Trophoblast cell (in vitro differentiated cells and primary cell): ENCODE data around the gene KRT14.

Source experiments
- DNase-seq, 2 donors: peaks; one replicate each; pipeline ENCODE4 v3.0.0-alpha.2; 2016
- H2AFZ ChIP-seq: 2 replicates; pipeline ENCODE4 v1.6.1; 2013; ENCODE audit warnings: low read length, moderate library complexity, mild to moderate bottlenecking; ENCODE audit not compliant: insufficient read depth, poor library complexity
- H2AK5ac ChIP-seq: 2 replicates; pipeline ENCODE4 v1.6.1; 2013; ENCODE audit warnings: mild to moderate bottlenecking, low read length
- H2BK120ac ChIP-seq: 2 replicates; pipeline ENCODE4 v1.6.1; 2013; ENCODE audit warnings: low read length, mild to moderate bottlenecking, moderate library complexity; ENCODE audit not compliant: insufficient read depth, poor library complexity
- H2BK12ac ChIP-seq: 2 replicates; pipeline ENCODE4 v1.6.1; 2013; ENCODE audit warnings: mild to moderate bottlenecking, low read length, moderate library complexity
- H2BK5ac ChIP-seq: 2 replicates; pipeline ENCODE4 v1.6.1; 2013; ENCODE audit warnings: low read length, low read depth, moderate library complexity, mild to moderate bottlenecking; ENCODE audit not compliant: poor library complexity
- H3K14ac ChIP-seq: 2 replicates; pipeline ENCODE4 v1.6.1; 2013; ENCODE audit warnings: mild to moderate bottlenecking, low read length
- H3K18ac ChIP-seq: 2 replicates; pipeline ENCODE4 v1.6.1; 2013; ENCODE audit warnings: mild to moderate bottlenecking, low read length
- H3K23ac ChIP-seq: 2 replicates; pipeline ENCODE4 v1.6.1; 2013; ENCODE audit warnings: low read length
- H3K27ac ChIP-seq: 2 replicates; pipeline ENCODE4 v1.5.1; 2013; ENCODE audit warnings: low read depth, mild to moderate bottlenecking, inconsistent platforms, low read length, moderate library complexity
- H3K27me3 ChIP-seq: 2 replicates; pipeline ENCODE4 v1.6.1; 2013; ENCODE audit warnings: inconsistent platforms, mild to moderate bottlenecking, low read length, moderate library complexity; ENCODE audit not compliant: insufficient read depth
- H3K36me3 ChIP-seq, 2 experiments: 1 replicate in 1 of 2; 2 replicates in 1 of 2; pipeline ENCODE4 v1.6.1; 2013; ENCODE audit warnings: low read length in 2 of 2, mild to moderate bottlenecking in 2 of 2, moderate library complexity in 1 of 2; ENCODE audit not compliant: insufficient read depth in 2 of 2, control insufficient read depth in 1 of 2
- H3K4ac ChIP-seq: 2 replicates; pipeline ENCODE4 v1.6.1; 2013; ENCODE audit warnings: low read depth, mild to moderate bottlenecking, low read length, moderate library complexity
- H3K4me1 ChIP-seq, 2 experiments: 1 replicate in 1 of 2; 2 replicates in 1 of 2; pipeline ENCODE4 v1.6.1; 2013; ENCODE audit warnings: low read length in 2 of 2, mild to moderate bottlenecking in 2 of 2, moderate library complexity in 1 of 2; ENCODE audit not compliant: insufficient read depth in 2 of 2, control insufficient read depth in 1 of 2
- H3K4me2 ChIP-seq: 2 replicates; pipeline ENCODE4 v1.6.1; 2013; ENCODE audit warnings: inconsistent platforms, mild to moderate bottlenecking, low read length, moderate library complexity
- H3K4me3 ChIP-seq: 2 replicates; pipeline ENCODE4 v1.5.1; 2013; ENCODE audit warnings: mild to moderate bottlenecking, low read depth, low read length, inconsistent platforms
- H3K79me1 ChIP-seq: one replicate; pipeline ENCODE4 v1.6.1; 2013; ENCODE audit warnings: low read length
- H3K79me2 ChIP-seq: 2 replicates; pipeline ENCODE4 v1.6.1; 2013; ENCODE audit warnings: low read length, mild to moderate bottlenecking; ENCODE audit not compliant: control insufficient read depth, insufficient read depth, poor library complexity
- H3K9ac ChIP-seq: 2 replicates; pipeline ENCODE4 v1.6.1; 2013; ENCODE audit warnings: mild to moderate bottlenecking, low read length
- H3K9me3 ChIP-seq: 2 replicates; pipeline ENCODE4 v1.6.1; 2013; ENCODE audit warnings: low read depth, mild to moderate bottlenecking, control low read depth, inconsistent platforms, low read length; ENCODE audit not compliant: insufficient read depth
- H4K12ac ChIP-seq: 2 replicates; pipeline ENCODE4 v1.6.1; 2013; ENCODE audit warnings: low read depth, mild to moderate bottlenecking, low read length, moderate library complexity
- H4K8ac ChIP-seq: 2 replicates; pipeline ENCODE4 v1.6.1; 2013; ENCODE audit warnings: low read depth, mild to moderate bottlenecking, low read length, moderate library complexity
- H4K91ac ChIP-seq: one replicate; pipeline ENCODE4 v1.6.1; 2013; ENCODE audit warnings: low read depth, mild to moderate bottlenecking, low read length, moderate library complexity
- WGBS: extraction: QIAGEN DNeasy Blood & Tissue Kit; methylation state at CpG from one replicate; pipeline ENCODE4 v1.1.7; 2013; ENCODE audit warnings: missing lambda C conversion rate; ENCODE audit not compliant: insufficient read length, insufficient coverage; ENCODE audit errors: extremely low coverage; 5-methylcytosine and 5-hydroxymethylcytosine counted together

The KRT14 gene

GRCh38 chr17:41551365-41551764, 35.3 kb downstream of the KRT14 start:
- no peak overlapping the region for H3K27ac ChIP-seq
- peaks cover 20 to 23% of the 10 kb centered on the region in 2 experiments for H3K4me1 ChIP-seq
- H3K36me3 ChIP-seq: no peaks in the 10 kb centered on the region
- no peak overlapping the region for H2AFZ ChIP-seq
- no peak overlapping the region for H3K4me2 ChIP-seq
- no peak overlapping the region for H2BK12ac ChIP-seq
- WGBS: no CpG with 5 or more reads among the region's 5 CpGs
- no peaks in the 10 kb centered on the region for H3K27me3 ChIP-seq
- H3K79me1 ChIP-seq: peaks cover 11% of the 10 kb centered on the region
- H3K9me3 ChIP-seq: no peaks in the 10 kb centered on the region
- H4K91ac ChIP-seq: no peak overlapping the region
- H3K18ac ChIP-seq: no peak overlapping the region
- H3K14ac ChIP-seq: no peak overlapping the region
- no peak overlapping the region for H3K9ac ChIP-seq
- H4K12ac ChIP-seq: no peak overlapping the region
- no peak overlapping the region for H3K4me3 ChIP-seq
- H3K79me2 ChIP-seq: peaks cover 4% of the 10 kb centered on the region
- DNase-seq: no peak
- H3K23ac ChIP-seq: no peak overlapping the region
- no peak overlapping the region for H3K4ac ChIP-seq
- no peak overlapping the region for H4K8ac ChIP-seq
- no peak overlapping the region for H2BK120ac ChIP-seq
- no peak overlapping the region for H2BK5ac ChIP-seq
- H2AK5ac ChIP-seq: no peak overlapping the region

GRCh38 chr17:41549596-41550039, 37.1 kb downstream of the KRT14 start:
- no CpG with 5 or more reads among the region's 8 CpGs for WGBS
- no peak overlapping the region for H2AK5ac ChIP-seq
- H3K14ac ChIP-seq: no peak overlapping the region
- H2AFZ ChIP-seq: no peak overlapping the region
- H4K12ac ChIP-seq: no peak overlapping the region
- H2BK12ac ChIP-seq: no peak overlapping the region
- no peaks in the 10 kb centered on the region for H3K27me3 ChIP-seq
- DNase-seq: no peak
- no peaks in the 10 kb centered on the region for H3K9me3 ChIP-seq
- no peak overlapping the region for H3K23ac ChIP-seq
- peaks cover 15 to 19% of the 10 kb centered on the region in 2 experiments for H3K4me1 ChIP-seq
- H3K9ac ChIP-seq: no peak overlapping the region
- no peak overlapping the region for H4K8ac ChIP-seq
- H4K91ac ChIP-seq: no peak overlapping the region
- no peak overlapping the region for H2BK120ac ChIP-seq
- H3K27ac ChIP-seq: no peak overlapping the region
- no peak overlapping the region for H3K18ac ChIP-seq
- no peaks in the 10 kb centered on the region for H3K36me3 ChIP-seq
- H3K4me3 ChIP-seq: no peak overlapping the region
- peak overlapping the region; percentile 1 for H2BK5ac ChIP-seq
- no peak overlapping the region for H3K4me2 ChIP-seq
- peaks cover 11% of the 10 kb centered on the region for H3K79me1 ChIP-seq
- no peak overlapping the region for H3K4ac ChIP-seq
- peaks cover 4% of the 10 kb centered on the region for H3K79me2 ChIP-seq

DNA sequence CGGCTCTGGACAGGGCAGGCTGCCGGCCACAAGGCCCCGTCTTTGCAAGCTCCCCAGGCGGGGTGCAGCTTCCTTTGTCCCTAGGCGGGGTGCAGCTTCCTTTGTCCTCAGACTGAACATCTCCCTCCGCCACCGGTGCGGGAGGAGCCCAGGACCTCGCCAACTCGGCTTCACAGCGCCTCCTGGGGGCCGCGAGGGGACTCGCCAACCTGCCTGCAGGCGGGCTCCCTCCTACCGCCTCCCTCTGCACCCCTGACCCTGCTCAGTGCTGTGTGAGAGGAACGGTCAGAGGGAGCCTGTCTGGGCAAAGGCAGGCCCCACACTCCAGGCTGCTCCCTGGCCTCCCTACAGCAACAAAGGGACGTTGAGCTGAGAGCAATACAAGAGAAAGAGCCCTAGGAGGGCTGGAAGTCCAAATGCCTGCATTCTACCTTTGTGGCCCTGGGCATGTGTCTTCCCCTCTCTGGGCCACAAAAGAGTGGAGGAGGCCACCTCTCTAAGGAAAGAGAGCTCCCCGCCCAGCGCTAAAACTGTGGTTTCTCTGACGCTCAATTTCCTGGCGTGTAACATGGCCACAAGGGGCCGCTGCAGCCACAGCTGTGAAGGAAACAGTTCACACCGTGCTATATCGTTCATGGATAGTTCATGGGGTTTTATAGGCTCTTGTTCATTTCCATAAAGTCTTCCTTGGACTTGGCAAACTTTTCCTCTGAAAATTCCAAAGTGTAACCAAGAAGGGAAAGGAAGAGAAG, 37.7 kb downstream of the KRT14 start:
- H2BK120ac ChIP-seq: peak overlapping the region; percentile 93
- peak overlapping the region; percentile 83 for H2BK5ac ChIP-seq
- H3K23ac ChIP-seq: no peak overlapping the region
- H3K27me3 ChIP-seq: no peaks in the 10 kb centered on the region
- H2BK12ac ChIP-seq: peak overlapping the region; percentile 85
- peak overlapping the region; percentile 75 for H3K27ac ChIP-seq
- peak overlapping the region; percentile 88 for H4K12ac ChIP-seq
- H3K4ac ChIP-seq: peak overlapping the region; percentile 71
- peak overlapping the region; percentile 92 for H2AFZ ChIP-seq
- no CpG with 5 or more reads among the region's 25 CpGs for WGBS
- H3K36me3 ChIP-seq: no peaks in the 10 kb centered on the region
- peaks cover 4% of the 10 kb centered on the region for H3K79me2 ChIP-seq
- H3K4me3 ChIP-seq: no peak overlapping the region
- H2AK5ac ChIP-seq: peak overlapping the region; percentile 26
- H3K79me1 ChIP-seq: peaks cover 11% of the 10 kb centered on the region
- H3K14ac ChIP-seq: peak overlapping the region; percentile 81
- H3K4me1 ChIP-seq: peaks cover 16 to 19% of the 10 kb centered on the region in 2 experiments
- no peaks in the 10 kb centered on the region for H3K9me3 ChIP-seq
- H3K9ac ChIP-seq: no peak overlapping the region
- H3K4me2 ChIP-seq: peak overlapping the region; percentile 51
- peak; percentile 89 to 99 for DNase-seq
- peak overlapping the region; percentile 94 for H4K91ac ChIP-seq
- H3K18ac ChIP-seq: peak overlapping the region; percentile 62
- H4K8ac ChIP-seq: peak overlapping the region; percentile 89

DNA sequence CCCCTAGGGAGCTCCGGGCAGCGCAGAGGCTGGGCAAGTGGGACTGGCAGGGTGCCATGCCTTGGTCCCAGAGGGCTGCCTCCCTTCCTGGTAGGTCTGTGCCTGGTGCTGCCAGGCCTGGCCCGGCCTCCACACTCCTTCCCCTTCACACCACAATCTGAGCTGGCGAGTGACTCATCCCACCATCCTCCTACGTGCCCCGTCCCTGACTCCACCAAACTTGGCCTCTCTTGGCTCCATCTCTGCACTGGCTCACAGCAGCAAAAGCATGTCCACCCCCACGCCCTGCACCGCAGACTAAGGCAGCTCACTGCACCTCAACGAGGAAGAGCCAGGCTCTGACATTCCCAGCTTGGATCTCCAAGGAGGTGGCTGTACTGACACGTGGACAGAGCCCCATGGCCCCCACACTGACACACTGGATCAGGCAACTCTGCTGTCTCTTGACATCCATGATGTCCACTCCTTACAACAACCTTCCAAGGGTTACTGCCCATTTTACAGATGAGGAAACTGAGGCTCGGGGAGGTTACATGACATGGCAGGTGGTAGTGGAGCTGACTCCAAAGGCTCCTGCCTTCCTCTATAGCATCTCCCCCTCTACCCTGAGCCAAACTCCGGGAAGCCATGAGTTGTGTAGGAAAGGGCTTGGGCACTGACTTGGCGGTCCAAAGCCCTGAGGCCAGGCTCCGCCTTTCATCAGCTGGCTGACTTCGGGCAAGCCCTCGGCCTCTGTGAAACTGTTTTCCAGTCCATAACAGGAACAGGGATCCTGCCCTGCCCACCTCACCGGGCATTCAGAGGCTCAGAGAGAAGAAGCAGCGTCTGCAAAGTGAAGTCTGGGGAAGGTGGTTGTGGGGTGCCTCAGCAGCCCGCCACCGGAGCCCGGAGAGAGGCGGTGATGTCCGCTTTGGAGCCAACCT, 38.5 kb downstream of the KRT14 start:
- H2AK5ac ChIP-seq: peak overlapping the region; percentile 26
- H2BK120ac ChIP-seq: peak overlapping the region; percentile 93
- no CpG with 5 or more reads among the region's 23 CpGs for WGBS
- H3K79me2 ChIP-seq: peaks cover 4% of the 10 kb centered on the region
- no peaks in the 10 kb centered on the region for H3K27me3 ChIP-seq
- H3K9ac ChIP-seq: no peak overlapping the region
- peak overlapping the region; percentile 42 for H3K4me2 ChIP-seq
- H3K4ac ChIP-seq: peak overlapping the region; percentile 62
- peak overlapping the region; percentile 89 for H4K8ac ChIP-seq
- H2BK12ac ChIP-seq: peak overlapping the region; percentile 85
- H3K4me1 ChIP-seq: peaks cover 16 to 19% of the 10 kb centered on the region in 2 experiments
- H4K91ac ChIP-seq: peak overlapping the region; percentile 94
- no peak overlapping the region for H3K23ac ChIP-seq
- DNase-seq: peak; percentile 72 to 82
- peak overlapping the region; percentile 62 for H3K18ac ChIP-seq
- H3K4me3 ChIP-seq: no peak overlapping the region
- peak overlapping the region; percentile 25 for H3K27ac ChIP-seq
- H4K12ac ChIP-seq: peak overlapping the region; percentile 17
- H3K79me1 ChIP-seq: peaks cover 11% of the 10 kb centered on the region
- no peaks in the 10 kb centered on the region for H3K9me3 ChIP-seq
- H3K36me3 ChIP-seq: no peaks in the 10 kb centered on the region
- H2BK5ac ChIP-seq: peak overlapping the region; percentile 42
- H3K14ac ChIP-seq: peak overlapping the region; percentile 81
- peak overlapping the region; percentile 61 for H2AFZ ChIP-seq
